K562 (cell line): ENCODE measurements around the gene RNF213.

Experiments
- CEBPB ChIP-seq: fragments of 450-650 bp; IDR thresholded peaks from 2 replicates; pipeline ENCODE4 v1.6.1; 2016; ENCODE audit warnings: missing genetic modification characterization, missing compliant biosample characterization
- CHD2 ChIP-seq: IDR thresholded peaks from 2 replicates; pipeline ENCODE4 v1.6.1; 2011; ENCODE audit warnings: low read depth, low read length
- CTCF ChIP-seq, 3 experiments: IDR thresholded peaks in 2 of 3; conservative IDR thresholded peaks in 1 of 3; 2 replicates each; pipeline ENCODE4 v1.5.1; 2011 to 2012; ENCODE audit warnings: low read length in 3 of 3, mild to moderate bottlenecking in 3 of 3, control low read depth in 2 of 3, improper control_type of control experiment in 1 of 3, inconsistent platforms in 1 of 3, low read depth in 1 of 3, mixed read lengths in 1 of 3, moderate library complexity in 1 of 3; ENCODE audit not compliant: insufficient read depth in 2 of 3
- EZH2 ChIP-seq: IDR thresholded peaks from 2 replicates; pipeline ENCODE4 v1.6.1; 2012; ENCODE audit warnings: low read depth, mild to moderate bottlenecking, inconsistent platforms, low read length, borderline replicate concordance
- ILF3 ChIP-seq: fragments of 450-650 bp; IDR thresholded peaks from 2 replicates; pipeline ENCODE4 v1.6.1; 2018; ENCODE audit warnings: antibody characterized with exemption, mild to moderate bottlenecking, moderate library complexity, borderline replicate concordance
- KLF10 ChIP-seq: fragments of 250-450 bp; sonication (Bioruptor Pico); IDR thresholded peaks from 2 replicates; pipeline ENCODE4 v1.6.1; 2021; ENCODE audit warnings: matching md5 sums
- MAFF ChIP-seq: IDR thresholded peaks from 2 replicates; pipeline ENCODE4 v1.6.1; 2012; ENCODE audit warnings: low read length, improper control_type of control experiment
- NFIC ChIP-seq: fragments of 450-650 bp; IDR thresholded peaks from 2 replicates; pipeline ENCODE4 v1.6.1; 2017; ENCODE audit warnings: mild to moderate bottlenecking, inconsistent platforms
- POLR2A ChIP-seq: fragments of 450-650 bp; conservative IDR thresholded peaks from 2 replicates; pipeline ENCODE4 v1.6.1; 2016
- RBM25 ChIP-seq: fragments of 200-400 bp; formaldehyde crosslinking; IDR thresholded peaks from 2 replicates; pipeline ENCODE4 v1.6.1; 2018; ENCODE audit warnings: low read length, low read depth, moderate library complexity; ENCODE audit not compliant: severe bottlenecking

GRCh38 chr17:80214878-80215210 is 45.8 kb upstream of the RNF213 start:
- no peak for TF ChIP-seq CTCF (IDR thresholded peaks at IDR 0.05 in 2 of 3, conservative IDR thresholded peaks at IDR 0.05 in 1 of 3; ENCODE audit: insufficient read depth in 2 of 3, low read depth in 1 of 3, low read length in 3 of 3)
- TF ChIP-seq KLF10 (CRISPR knock-in tag) = no peak
- no peak for TF ChIP-seq MAFF
- no peak for TF ChIP-seq EZH2
- no peak for TF ChIP-seq ILF3
- no peak for TF ChIP-seq CHD2
- TF ChIP-seq CEBPB (tag) = no peak
- no peak for TF ChIP-seq NFIC
- TF ChIP-seq RBM25 = no peak
- no peak for TF ChIP-seq POLR2A
